ENCODE measurements around the gene MFN1. TPM values are rescaled to one million over a fixed set of nuclear protein-coding genes. Genes with fewer than 3 reads are reported as not detected.
A peak's percentile ranks its signal among the peaks of the same experiment; 100 is the strongest.

The MFN1 gene
- total RNA-seq, 1 experiment from 2014 or later: 50.1 TPM

GRCh38 chr3:179322286-179323196 lies 25.0 kb upstream of the MFN1 start, which contains the start of gene ZNF639:
Gene ZNF639, plus strand, starts transcription at chr3:179323031. Its CDS starts 5,263 bp downstream, at chr3:179328294.
- peak within 1 kb of the TSS; percentile 81 for H3K4me3 Mint-ChIP-seq (ENCODE audit: unreplicated experiment)
- POLR2A ChIA-PET: interaction anchor here (0.7 to 4.2 kb wide), 25 partner anchors 17 to 398 kb away, joined by 3 to 55 read pairs (median 5); partner anchors contain the start of genes ACTL6A, MFN1, PIK3CA and ZMAT3
- peaks cover 18% of the 10 kb centered on the region for H3K36me3 Mint-ChIP-seq (ENCODE audit: insufficient read depth, unreplicated experiment)
- peak within 1 kb of the TSS; percentile 90 for H3K27ac Mint-ChIP-seq (ENCODE audit: low read depth, unreplicated experiment)
- intact Hi-C loops (cut with micrococcal nuclease): loop anchor here (1.0 kb wide), 1 partner anchor 236 kb away; no protein-coding TSS in a partner anchor
- TSS peak; percentile 85 for BruUV-seq (replicated peaks)
- peak; percentile 68 for TF ChIP-seq CTCF (IDR thresholded peaks at IDR 0.05; ENCODE audit: unreplicated experiment)
- CTCF ChIA-PET: interaction anchor here (0.6 to 8.9 kb wide), 20 partner anchors 7 to 310 kb away, joined by 3 to 99 read pairs (median 5); partner anchors contain the start of genes PIK3CA and ZMAT3
- no peaks in the 10 kb centered on the region for H3K27me3 Mint-ChIP-seq (ENCODE audit: insufficient read depth, unreplicated experiment)
- H3K4me1 Mint-ChIP-seq (ENCODE audit: insufficient read depth, unreplicated experiment): peaks cover 20% of the 10 kb centered on the region
- peak; percentile 72 for DNase-seq (ENCODE audit: unreplicated experiment)
- no peaks in the 10 kb centered on the region for H3K9me3 Mint-ChIP-seq (ENCODE audit: unreplicated experiment)

- peak; percentile 61 for DNase-seq (ENCODE audit: unreplicated experiment)
- ChIA-PET CTCF (interaction anchor here (0.5 to 2.6 kb wide), 9 partner anchors 23 to 308 kb away, joined by 3 to 18 read pairs (median 4); partner anchors contain the start of gene ZMAT3), POLR2A (interaction anchor here (0.6 to 3.8 kb wide), 23 partner anchors 16 to 904 kb away, joined by 3 to 55 read pairs (median 4); partner anchors contain the start of genes ACTL6A, MFN1, PIK3CA and ZMAT3)
- intact Hi-C loops (cut with micrococcal nuclease): loop anchor here (1.0 kb wide), 1 partner anchor 235 kb away; no protein-coding TSS in a partner anchor
- TF ChIP-seq CTCF (IDR thresholded peaks at IDR 0.05; ENCODE audit: unreplicated experiment): no peak
- H3K4me3 Mint-ChIP-seq (ENCODE audit: unreplicated experiment): peak overlapping the region; percentile 81
- no TSS peak for BruUV-seq (replicated peaks)
- peaks cover 27% of the 10 kb centered on the region for H3K36me3 Mint-ChIP-seq (ENCODE audit: insufficient read depth, unreplicated experiment)
- peaks cover 20% of the 10 kb centered on the region for H3K4me1 Mint-ChIP-seq (ENCODE audit: insufficient read depth, unreplicated experiment)
- no peaks in the 10 kb centered on the region for H3K27me3 Mint-ChIP-seq (ENCODE audit: insufficient read depth, unreplicated experiment)
- no peaks in the 10 kb centered on the region for H3K9me3 Mint-ChIP-seq (ENCODE audit: unreplicated experiment)
- H3K27ac Mint-ChIP-seq (ENCODE audit: low read depth, unreplicated experiment): peak overlapping the region; percentile 90
Observed at GRCh38 chr3:179323197-179324110, 24.1 kb upstream of the MFN1 start.

- peaks cover 36% of the 10 kb centered on the region for H3K36me3 Mint-ChIP-seq (ENCODE audit: insufficient read depth, unreplicated experiment)
- peak; percentile 46 for DNase-seq (ENCODE audit: unreplicated experiment)
- H3K4me3 Mint-ChIP-seq (ENCODE audit: unreplicated experiment): peak overlapping the region; percentile 81
Observed at GRCh38 chr3:179324270-179324754, 23.2 kb upstream of the MFN1 start.

More at GRCh38 chr3:179324270-179324754, 23.2 kb upstream of the MFN1 start:
- TF ChIP-seq CTCF (IDR thresholded peaks at IDR 0.05; ENCODE audit: unreplicated experiment): no peak
- BruUV-seq (replicated peaks): TSS peak; percentile 48
- CTCF ChIA-PET: interaction anchor here (0.6 to 2.6 kb wide), 8 partner anchors 22 to 308 kb away, joined by 3 to 18 read pairs (median 4); partner anchors contain the start of gene ZMAT3
- H3K27me3 Mint-ChIP-seq (ENCODE audit: insufficient read depth, unreplicated experiment): no peaks in the 10 kb centered on the region
- H3K27ac Mint-ChIP-seq (ENCODE audit: low read depth, unreplicated experiment): peak overlapping the region; percentile 90
- intact Hi-C loops (cut with micrococcal nuclease): no loop called here
- H3K9me3 Mint-ChIP-seq (ENCODE audit: unreplicated experiment): no peaks in the 10 kb centered on the region
- POLR2A ChIA-PET: interaction anchor here (0.6 to 3.8 kb wide), 23 partner anchors 8 to 905 kb away, joined by 3 to 55 read pairs (median 4); partner anchors contain the start of genes ACTL6A, MFN1, PIK3CA and ZMAT3
- peaks cover 20% of the 10 kb centered on the region for H3K4me1 Mint-ChIP-seq (ENCODE audit: insufficient read depth, unreplicated experiment)
